GM12878 (cell line): ENCODE results near the gene RTN4. TPM values are rescaled to one million over a fixed set of nuclear protein-coding genes. Genes with fewer than 3 reads are reported as not detected.

Experiments used
- ATAC-seq: fragments of 200-7000 bp; cut with Tn5 transposase; 3 replicates; pipeline ENCODE4 v1.9.1; 2020; ENCODE audit warnings: mild to moderate bottlenecking, moderate library complexity
- BruUV-seq: library from RNA; stranded (reverse); fragments of 400-500 nt; replicated peaks from 2 replicates; lab custom pipeline; 2021; lab: Mats Ljungman, UMichigan
- CTCF ChIA-PET: fragments of 300-600 bp; sonication (Branson Sonifier 250); formaldehyde crosslinking; extraction: SDS; loops from one replicate; lab custom pipeline; 2021; ENCODE audit warnings: inconsistent platforms; lab: Yijun Ruan, JAX
- POLR2A ChIA-PET: fragments of 350-600 bp; formaldehyde crosslinking; extraction: SDS; loops from one replicate; lab custom pipeline; 2021; ENCODE audit warnings: inconsistent platforms; lab: Charles Lee
- RAD21 ChIA-PET: fragments of 300-600 bp; sonication (Branson Sonifier 250); formaldehyde crosslinking; loops from one replicate; lab custom pipeline; 2023; ENCODE audit warnings: antibody characterized with exemption; ENCODE audit not compliant: unreplicated experiment; lab: Charles Lee
- SMC1A ChIA-PET: fragments of 300-600 bp; sonication (Branson Sonifier 250); formaldehyde crosslinking; loops from one replicate; lab custom pipeline; 2023; ENCODE audit not compliant: unreplicated experiment, uncharacterized antibody; lab: Charles Lee
- DNase-seq: peaks from one replicate; pipeline ENCODE4 v3.0.0-alpha.2; 2011; ENCODE audit warnings: low read depth, low spot score
- FAIRE-seq: peaks from 3 replicates; lab custom pipeline; 2011; peaks lifted over from hg19 to GRCh38; lab: Jason Lieb, UNC
- H2AFZ ChIP-seq: 2 replicates; pipeline ENCODE4 v1.6.0; 2011; ENCODE audit warnings: low read depth, low read length, control low read depth; ENCODE audit not compliant: control insufficient read depth
- H3K27ac ChIP-seq: 2 replicates; pipeline ENCODE4 v1.5.1; 2011; ENCODE audit warnings: control low read depth; ENCODE audit not compliant: control insufficient read depth, insufficient read depth
- H3K27me3 ChIP-seq, 2 experiments: replicated peaks in 1 of 2; 2 replicates each; pipeline versions ENCODE4 v1.6.0 to v1.6.1; 2011; ENCODE audit warnings: low read length in 1 of 2; ENCODE audit not compliant: control insufficient read depth in 2 of 2, insufficient read depth in 2 of 2
- H3K36me3 ChIP-seq, 2 experiments: 2 replicates each; pipeline ENCODE4 v1.5.1; 2011; ENCODE audit warnings: low read length in 1 of 2; ENCODE audit not compliant: control insufficient read depth in 2 of 2, insufficient read depth in 2 of 2
- H3K4me1 ChIP-seq: 2 replicates; pipeline ENCODE4 v1.6.1; 2011; ENCODE audit warnings: mild to moderate bottlenecking, low read length, moderate library complexity, mixed read lengths; ENCODE audit not compliant: control insufficient read depth, insufficient read depth
- H3K4me2 ChIP-seq: 2 replicates; pipeline ENCODE4 v1.6.0; 2011; ENCODE audit warnings: control low read depth; ENCODE audit not compliant: control insufficient read depth, insufficient read depth
- H3K4me3 ChIP-seq: fragments of 200-600 bp; sonication (generic); 2 replicates; pipeline ENCODE4 v1.5.1; 2016
- H3K79me2 ChIP-seq: 2 replicates; pipeline ENCODE4 v1.6.0; 2011; ENCODE audit warnings: low read length; ENCODE audit not compliant: control insufficient read depth, insufficient read depth
- H3K9ac ChIP-seq: 2 replicates; pipeline ENCODE4 v1.8.0; 2011; ENCODE audit warnings: low read length, control low read depth, mixed read lengths; ENCODE audit not compliant: control insufficient read depth, insufficient read depth
- H3K9me3 ChIP-seq: replicated peaks from 3 replicates; pipeline ENCODE4 v1.5.1; 2011; ENCODE audit warnings: mild to moderate bottlenecking, low read length; ENCODE audit not compliant: control insufficient read depth, insufficient read depth
- H4K20me1 ChIP-seq: 2 replicates; pipeline ENCODE4 v1.6.0; 2011; ENCODE audit not compliant: control insufficient read depth, insufficient read depth
- BMI1 ChIP-seq: fragments of 450-650 bp; IDR thresholded peaks from 2 replicates; pipeline ENCODE4 v1.6.1; 2016; ENCODE audit warnings: mild to moderate bottlenecking, moderate library complexity, borderline replicate concordance
- EP300 ChIP-seq, 2 experiments: fragments of 150-350 bp in 1 of 2; IDR thresholded peaks; 2 replicates each; pipeline ENCODE4 v1.6.1; 2011 to 2012; ENCODE audit warnings: low read depth in 2 of 2, low read length in 2 of 2, borderline replicate concordance in 1 of 2, improper control_type of control experiment in 1 of 2, inconsistent platforms in 1 of 2; ENCODE audit not compliant: control insufficient read depth in 1 of 2
- FOS ChIP-seq: IDR thresholded peaks from 3 replicates; pipeline ENCODE4 v1.6.1; 2011; ENCODE audit warnings: borderline replicate concordance; ENCODE audit not compliant: insufficient read length; ENCODE audit errors: extremely low read depth
- HDGF ChIP-seq: fragments of 450-650 bp; IDR thresholded peaks from 2 replicates; pipeline ENCODE4 v1.6.1; 2016; ENCODE audit warnings: antibody characterized with exemption
- IKZF1 ChIP-seq: fragments of 450-650 bp; conservative IDR thresholded peaks from 2 replicates; pipeline ENCODE4 v1.6.1; 2017; ENCODE audit warnings: antibody characterized with exemption, mild to moderate bottlenecking
- IRF4 ChIP-seq: IDR thresholded peaks from 2 replicates; pipeline ENCODE4 v1.6.1; 2011; ENCODE audit warnings: low read depth, low read length
- MLLT1 ChIP-seq: fragments of 450-650 bp; IDR thresholded peaks from 2 replicates; pipeline ENCODE4 v1.6.1; 2016; ENCODE audit warnings: mild to moderate bottlenecking
- MTA3 ChIP-seq: IDR thresholded peaks from 2 replicates; pipeline ENCODE4 v1.6.1; 2012; ENCODE audit warnings: low read length, inconsistent platforms, borderline replicate concordance
- PML ChIP-seq: IDR thresholded peaks from 2 replicates; pipeline ENCODE4 v1.6.1; 2012; ENCODE audit warnings: low read length, inconsistent platforms
- SREBF2 ChIP-seq: IDR thresholded peaks from 2 replicates; pipeline ENCODE4 v1.6.1; 2012; ENCODE audit warnings: mild to moderate bottlenecking, low read length
- ZSCAN29 ChIP-seq: fragments of 450-650 bp; IDR thresholded peaks from 2 replicates; pipeline ENCODE4 v1.6.1; 2017; ENCODE audit warnings: mild to moderate bottlenecking, moderate library complexity
- WGBS: methylation state at CpG from one replicate; pipeline ENCODE4 v1.1.6; 2016; ENCODE audit warnings: low lambda C conversion rate; ENCODE audit not compliant: insufficient replicate concordance, insufficient coverage; ENCODE audit errors: missing lambda C conversion rate; 5-methylcytosine and 5-hydroxymethylcytosine counted together
- in situ Hi-C: fragments of 300-500 bp; cut with MboI; formaldehyde crosslinking; loops from 9 replicates; pipeline ENCODE4 v1.14.3; 2018; ENCODE audit warnings: mixed read lengths
- intact Hi-C: fragments of 100-400 bp; cut with micrococcal nuclease; formaldehyde crosslinking; loops from one replicate; pipeline ENCODE4 v1.14.2; 2022; ENCODE audit not compliant: unreplicated experiment
- polyA plus RNA-seq, 11 experiments: library from polyadenylated mRNA; depleted of rRNA in 4 of 11; unstranded in 6 of 11; stranded (reverse) in 5 of 11; fragments of >200 nt; fragmentation: Nextera tagmentation in 4 of 11; fragmentation: Illumina TruSeq in 1 of 11; extraction: Ambion mirVana in 4 of 11; extraction: Trizol in 1 of 11; gene quantifications; 1 replicate in 1 of 11; 2 replicates in 10 of 11; pipeline versions ENCODE4 v1.2.1 to v1.2.3, GENCODE V29; 2011 to 2016; ENCODE audit warnings: inconsistent platforms in 2 of 11, missing spikeins in 2 of 11, low read depth in 1 of 11
- total RNA-seq, 4 experiments: library from RNA; depleted of rRNA in 3 of 4; stranded (reverse); fragments of >200 nt in 3 of 4; fragmentation: Illumina TruSeq in 1 of 4; extraction: Trizol in 1 of 4; gene quantifications; 2 replicates each; pipeline versions ENCODE4 v1.2.1 to v1.2.3, GENCODE V29; 2013 to 2021

Gene RTN4
- total and polyA plus RNA-seq, 10 of the 15 experiments (the other 5 are each of a cell fraction or from before 2014, with no cell fraction given) = 56.0 to 133 (median 83.3) TPM

GRCh38 chr2:54975175-54975574, 75.1 kb downstream of the RTN4 start:
- Histone ChIP-seq H3K4me3 (no peak overlapping the region), H3K9ac (no peak overlapping the region), H3K4me2 (no peak overlapping the region), H2AFZ (no peak overlapping the region), H3K79me2 (peaks cover 18% of the 10 kb centered on the region), H3K27me3 (no peaks in the 10 kb centered on the region), H3K36me3 (peaks cover 0 to 16% of the 10 kb centered on the region in 2 experiments; a peak in 2 of 4 replicates), H4K20me1 (no peaks in the 10 kb centered on the region), H3K4me1 (peaks cover 26% of the 10 kb centered on the region), H3K27ac (no peak overlapping the region), H3K9me3 (no peaks in the 10 kb centered on the region)
- FAIRE-seq (no peak), DNase-seq (no peak), ATAC-seq (no peak)
- ChIA-PET RAD21 (interaction anchor here (0.5 to 2.3 kb wide), 7 partner anchors 19 to 136 kb away, joined by 3 to 13 read pairs (median 3); no protein-coding TSS in a partner anchor), POLR2A (interaction anchor here (1.0 to 2.5 kb wide), 2 partner anchors 75 to 150 kb away, joined by 3 to 11 read pairs; partner anchors contain the start of gene RTN4), CTCF (interaction anchor here (1.0 to 2.0 kb wide), 8 partner anchors 8 to 75 kb away, joined by 3 to 7 read pairs (median 4); no protein-coding TSS in a partner anchor), SMC1A (interaction anchor here (1.1 to 6.7 kb wide), 10 partner anchors 9 to 77 kb away, joined by 3 to 28 read pairs (median 8); no protein-coding TSS in a partner anchor)
- TF ChIP-seq MLLT1 (no peak), BMI1 (no peak), HDGF (no peak), SREBF2 (no peak), IRF4 (no peak), FOS (no peak), EP300 (IDR thresholded peaks at IDR 0.05; ENCODE audit: borderline replicate concordance in 1 of 2, control insufficient read depth in 1 of 2, low read depth in 2 of 2, low read length in 2 of 2) (no peak), MTA3 (no peak), IKZF1 (no peak), ZSCAN29 (no peak), PML (no peak)
- no TSS peak for BruUV-seq
- intact Hi-C loops = no loop called here
- WGBS = 97% methylated on average over 2 of the region's 2 CpGs
- in situ Hi-C loops = no loop called here
